Spinal cord (tissue), 10 donors: ENCODE measurements around the gene MSI1. TPM values are rescaled to one million over a fixed set of nuclear protein-coding genes. Genes with fewer than 3 reads are reported as not detected.
A peak's percentile ranks its signal among the peaks of the same experiment; 100 is the strongest.

Source experiments
- DNase-seq, 6 donors: peaks; one replicate each; pipeline versions ENCODE4 v3.0.0 to v3.0.0-alpha.2; 2013 to 2015; ENCODE audit warnings: low spot score in 6 of 6, low read depth in 4 of 6
- H3K27ac ChIP-seq: one replicate; pipeline ENCODE4 v1.5.1; 2013; ENCODE audit warnings: low read depth, low read length, control low read depth
- H3K27me3 ChIP-seq: one replicate; pipeline ENCODE4 v1.6.1; 2013; ENCODE audit warnings: low read length; ENCODE audit not compliant: control insufficient read depth, insufficient read depth
- H3K36me3 ChIP-seq: one replicate; pipeline ENCODE4 v1.6.1; 2013; ENCODE audit warnings: low read length; ENCODE audit not compliant: control insufficient read depth, insufficient read depth
- H3K4me1 ChIP-seq: one replicate; pipeline ENCODE4 v1.6.1; 2013; ENCODE audit warnings: low read length; ENCODE audit not compliant: control insufficient read depth, insufficient read depth
- H3K4me3 ChIP-seq: one replicate; pipeline ENCODE4 v1.5.1; 2013; ENCODE audit warnings: low read depth, low read length, control low read depth
- H3K9me3 ChIP-seq: one replicate; pipeline ENCODE4 v1.6.1; 2013; ENCODE audit warnings: low read length; ENCODE audit not compliant: control insufficient read depth, insufficient read depth
- WGBS: methylation state at CpG from one replicate; pipeline ENCODE4 v1.1.5; 2013; ENCODE audit warnings: missing lambda C conversion rate; ENCODE audit not compliant: insufficient coverage; 5-methylcytosine and 5-hydroxymethylcytosine counted together
- polyA plus RNA-seq, 2 donors: library from polyadenylated mRNA; unstranded; fragments of 120-200 nt; gene quantifications; one replicate each; pipeline ENCODE4 v1.2.1, GENCODE V29; 2013; ENCODE audit not compliant: insufficient read length in 2 of 2
- total RNA-seq, 2 donors: library from RNA; depleted of rRNA in 1 of 2; stranded (reverse); fragments of 120-200 nt in 1 of 2; fragments of >200 nt in 1 of 2; gene quantifications; one replicate each; pipeline versions ENCODE4 v1.2.3 to v1.2.4, GENCODE V29; 2013 to 2014
- donor health status: healthy.

MSI1 gene
- total and polyA plus RNA-seq, 4 donors: 4.3 to 68.6 (median 37.7) TPM

- no peak overlapping the region for H3K27ac ChIP-seq
- no peaks in the 10 kb centered on the region for H3K9me3 ChIP-seq
- H3K4me1 ChIP-seq: peaks cover 47% of the 10 kb centered on the region
- H3K4me3 ChIP-seq: no peak overlapping the region
- no peak for DNase-seq
- no peaks in the 10 kb centered on the region for H3K27me3 ChIP-seq
- 54% methylated on average over 18 of the region's 19 CpGs for whole genome bisulfite sequencing
- H3K36me3 ChIP-seq: peaks cover 88% of the 10 kb centered on the region
Measured at GRCh38 chr12:120358412-120359100, 10.4 kb downstream of the MSI1 start.

GRCh38 chr12:120357104-120357503 lies 11.9 kb downstream of the MSI1 start:
- H3K9me3 ChIP-seq: no peaks in the 10 kb centered on the region
- peaks cover 85% of the 10 kb centered on the region for H3K36me3 ChIP-seq
- WGBS: 100% methylated on average over 1 of the region's 5 CpGs
- peaks cover 37% of the 10 kb centered on the region for H3K4me1 ChIP-seq
- no peak overlapping the region for H3K4me3 ChIP-seq
- no peak overlapping the region for H3K27ac ChIP-seq
- H3K27me3 ChIP-seq: no peaks in the 10 kb centered on the region
- DNase-seq: no peak

DNA sequence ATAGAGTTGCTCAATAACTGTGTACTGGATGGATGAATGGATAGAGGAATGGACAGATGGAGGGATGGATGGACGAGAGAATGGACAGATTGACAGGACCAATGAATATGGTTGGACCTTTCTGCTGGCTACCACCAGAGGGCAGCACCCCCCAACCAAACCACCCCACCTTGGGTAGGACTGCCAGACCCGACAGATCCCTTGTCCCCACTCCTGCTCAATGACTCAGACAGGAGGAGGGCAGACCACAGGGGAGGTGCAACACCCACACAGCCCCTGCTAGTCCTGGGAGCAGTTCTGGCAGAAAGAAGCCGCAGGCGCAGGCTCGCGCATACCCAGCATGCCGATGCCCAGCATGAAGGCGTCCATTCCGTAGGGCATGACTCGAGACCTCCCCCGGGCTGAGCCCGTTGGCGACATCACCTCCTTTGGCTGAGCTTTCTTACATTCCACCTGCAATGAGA lies 12.4 kb downstream of the MSI1 start:
- Histone ChIP-seq H3K9me3 (no peaks in the 10 kb centered on the region), H3K27ac (no peak overlapping the region), H3K36me3 (peaks cover 85% of the 10 kb centered on the region), H3K27me3 (no peaks in the 10 kb centered on the region), H3K4me1 (peaks cover 32% of the 10 kb centered on the region), H3K4me3 (no peak overlapping the region)
- peak in 2 of 6 donors; percentile 85 to 89 for DNase-seq
- 51% methylated on average over 12 of the region's 13 CpGs for WGBS

DNA sequence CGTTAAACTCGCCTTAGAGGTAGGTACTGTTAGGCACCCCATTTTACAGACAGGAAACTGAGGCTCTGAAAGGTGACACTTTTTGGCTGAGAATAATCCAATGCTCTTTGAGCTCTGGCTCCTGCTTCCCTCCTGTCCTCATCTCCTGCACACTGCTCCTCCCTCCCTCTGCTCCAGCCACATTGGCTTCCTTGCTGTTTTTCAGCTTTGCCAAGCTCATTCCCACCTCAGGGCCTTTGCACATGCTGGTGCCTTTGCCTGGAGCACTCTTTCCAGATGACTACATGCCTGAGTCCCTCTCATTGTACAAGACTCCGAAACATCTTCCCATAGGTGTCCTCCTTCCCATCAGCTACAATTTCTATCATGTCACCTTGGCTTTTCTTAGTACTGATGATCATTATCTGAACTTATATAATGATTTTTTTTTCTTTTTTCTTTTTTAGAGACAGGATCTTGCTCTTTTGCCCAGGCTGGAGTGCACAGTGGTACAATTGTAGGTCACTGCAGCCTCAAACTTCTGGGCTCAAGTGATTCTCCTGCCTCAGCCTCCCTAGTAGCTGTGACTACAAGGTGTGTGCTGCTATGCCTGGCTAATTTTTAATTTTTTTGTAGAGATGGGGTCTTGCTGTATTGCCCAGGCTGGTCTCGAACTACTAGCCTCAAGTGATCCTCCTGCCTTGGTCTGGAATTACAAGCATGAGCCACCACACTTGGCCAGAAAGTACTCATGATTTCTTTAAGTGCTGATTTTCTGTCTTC lies 15.2 kb downstream of the MSI1 start:
- DNase-seq: no peak
- Histone ChIP-seq H3K9me3 (no peaks in the 10 kb centered on the region), H3K4me3 (no peak overlapping the region), H3K27ac (no peak overlapping the region), H3K27me3 (no peaks in the 10 kb centered on the region), H3K36me3 (peaks cover 87% of the 10 kb centered on the region), H3K4me1 (peaks cover 20% of the 10 kb centered on the region)
- 96% methylated on average over 2 of the region's 4 CpGs for WGBS

DNA sequence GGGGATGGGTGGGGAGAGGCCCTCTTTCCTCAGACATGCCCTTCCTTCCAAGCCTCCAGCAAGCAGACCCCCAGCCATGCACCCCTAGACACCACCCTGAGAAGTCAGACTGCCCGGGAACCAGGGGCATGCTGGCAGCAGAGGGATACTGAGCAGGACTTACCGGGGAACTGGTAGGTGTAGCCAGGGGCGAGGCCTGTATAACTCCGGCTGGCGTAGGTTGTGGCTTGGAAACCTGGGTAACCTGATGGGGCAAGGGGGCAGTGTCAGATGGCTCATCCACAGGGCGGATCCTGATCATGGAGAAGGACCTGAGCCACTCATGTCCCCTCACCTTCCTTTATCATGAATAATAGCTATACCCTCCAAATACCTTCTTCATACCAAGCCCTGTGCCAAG lies 15.8 kb downstream of the MSI1 start:
- H3K4me1 ChIP-seq: peaks cover 18% of the 10 kb centered on the region
- no peak for DNase-seq
- no peak overlapping the region for H3K27ac ChIP-seq
- no peaks in the 10 kb centered on the region for H3K27me3 ChIP-seq
- H3K9me3 ChIP-seq: no peaks in the 10 kb centered on the region
- H3K36me3 ChIP-seq: peaks cover 88% of the 10 kb centered on the region
- WGBS: 94% methylated on average over 5 of the region's 6 CpGs
- no peak overlapping the region for H3K4me3 ChIP-seq

GRCh38 chr12:120352117-120352516 lies 16.8 kb downstream of the MSI1 start:
- DNase-seq: no peak
- WGBS: 100% methylated on average over 1 of the region's 5 CpGs

GRCh38 chr12:120350576-120351350 lies 18.2 kb downstream of the MSI1 start:
- H3K27me3 ChIP-seq: no peaks in the 10 kb centered on the region
- no peak overlapping the region for H3K27ac ChIP-seq
- peaks cover 89% of the 10 kb centered on the region for H3K36me3 ChIP-seq
- H3K4me3 ChIP-seq: no peak overlapping the region
- peak in 1 of 6 donors; percentile 70 for DNase-seq
- H3K9me3 ChIP-seq: no peaks in the 10 kb centered on the region
- peaks cover 10% of the 10 kb centered on the region for H3K4me1 ChIP-seq
- WGBS: 59% methylated on average over 18 of the region's 19 CpGs

More at GRCh38 chr12:120352117-120352516, 16.8 kb downstream of the MSI1 start:
- Histone ChIP-seq H3K4me1 (peaks cover 16% of the 10 kb centered on the region), H3K27ac (no peak overlapping the region), H3K36me3 (peaks cover 89% of the 10 kb centered on the region), H3K9me3 (no peaks in the 10 kb centered on the region), H3K27me3 (no peaks in the 10 kb centered on the region), H3K4me3 (no peak overlapping the region)

- Histone ChIP-seq H3K27ac (no peak overlapping the region), H3K27me3 (no peaks in the 10 kb centered on the region), H3K9me3 (no peaks in the 10 kb centered on the region), H3K36me3 (peaks cover 92% of the 10 kb centered on the region), H3K4me1 (peaks cover 6% of the 10 kb centered on the region), H3K4me3 (no peak overlapping the region)
- WGBS: 94% methylated on average over 11 of the region's 11 CpGs
- DNase-seq: no peak
Measured at GRCh38 chr12:120347766-120348165, 21.2 kb downstream of the MSI1 start.

GRCh38 chr12:120346681-120347080 lies 22.3 kb downstream of the MSI1 start:
- H3K27me3 ChIP-seq: no peaks in the 10 kb centered on the region
- 97% methylated on average over 2 of the region's 7 CpGs for WGBS
- H3K36me3 ChIP-seq: peaks cover 96% of the 10 kb centered on the region
- DNase-seq: no peak
- no peaks in the 10 kb centered on the region for H3K9me3 ChIP-seq
- no peak overlapping the region for H3K4me3 ChIP-seq
- H3K4me1 ChIP-seq: peaks cover 11% of the 10 kb centered on the region
- no peak overlapping the region for H3K27ac ChIP-seq
